A549 (cell line): ENCODE data around the gene PPP1R1A.

Experiments
- BHLHE40 ChIP-seq: IDR thresholded peaks from 2 replicates; pipeline ENCODE4 v1.6.1; 2012; ENCODE audit warnings: low read depth, low read length, inconsistent platforms
- CBX2 ChIP-seq: fragments of 200-600 bp; sonication (generic); IDR thresholded peaks from 2 replicates; pipeline ENCODE4 v1.6.1; 2016; ENCODE audit warnings: low read depth, mild to moderate bottlenecking, borderline replicate concordance
- CEBPB ChIP-seq, 2 experiments: fragments of >200 bp in 1 of 2; sonication (Bioruptor Twin) in 1 of 2; formaldehyde crosslinking in 1 of 2; IDR thresholded peaks; 2 replicates each; pipeline ENCODE4 v1.6.1; 2012 to 2016
- CTCF ChIP-seq: fragments of >200 bp; sonication (Bioruptor Twin); formaldehyde crosslinking; IDR thresholded peaks from 3 replicates; pipeline ENCODE4 v1.5.1; 2016
- HMGXB4 ChIP-seq: fragments of 250-450 bp; sonication (Bioruptor Pico); IDR thresholded peaks from 2 replicates; pipeline ENCODE4 v1.5.0; 2021; ENCODE audit warnings: mild to moderate bottlenecking, moderate library complexity, borderline replicate concordance
- HOXA7 ChIP-seq: fragments of 250-450 bp; sonication (Bioruptor Pico); IDR thresholded peaks from 2 replicates; pipeline ENCODE4 v1.5.0; 2020; ENCODE audit warnings: mild to moderate bottlenecking, moderate library complexity
- JUN ChIP-seq, 2 experiments: fragments of >200 bp; sonication (Bioruptor Twin); formaldehyde crosslinking; IDR thresholded peaks; 2 replicates in 1 of 2; 3 replicates in 1 of 2; pipeline ENCODE4 v1.6.1; 2016 to 2017
- JUNB ChIP-seq: fragments of >200 bp; sonication (Bioruptor Twin); formaldehyde crosslinking; IDR thresholded peaks from 2 replicates; pipeline ENCODE4 v1.6.1; 2016
- KDM5A ChIP-seq: fragments of 200-600 bp; sonication (generic); IDR thresholded peaks from 2 replicates; pipeline ENCODE4 v1.6.1; 2016; ENCODE audit warnings: antibody characterized with exemption, mild to moderate bottlenecking
- MYC ChIP-seq: IDR thresholded peaks from 2 replicates; pipeline ENCODE4 v1.6.1; 2012; ENCODE audit warnings: mild to moderate bottlenecking, inconsistent platforms, low read length, improper control_type of control experiment, borderline replicate concordance
- PHF8 ChIP-seq: fragments of 200-600 bp; sonication (generic); IDR thresholded peaks from 2 replicates; pipeline ENCODE4 v1.6.1; 2016; ENCODE audit warnings: low read depth, mild to moderate bottlenecking, antibody characterized with exemption, moderate library complexity, borderline replicate concordance
- POLR2A ChIP-seq: IDR thresholded peaks from 2 replicates; pipeline ENCODE4 v1.6.1; 2012; ENCODE audit warnings: mild to moderate bottlenecking, low read length
- RFX5 ChIP-seq: fragments of 450-650 bp; IDR thresholded peaks from 2 replicates; pipeline ENCODE4 v1.7.1; 2014; ENCODE audit warnings: antibody characterized with exemption, mild to moderate bottlenecking, moderate library complexity

DNA sequence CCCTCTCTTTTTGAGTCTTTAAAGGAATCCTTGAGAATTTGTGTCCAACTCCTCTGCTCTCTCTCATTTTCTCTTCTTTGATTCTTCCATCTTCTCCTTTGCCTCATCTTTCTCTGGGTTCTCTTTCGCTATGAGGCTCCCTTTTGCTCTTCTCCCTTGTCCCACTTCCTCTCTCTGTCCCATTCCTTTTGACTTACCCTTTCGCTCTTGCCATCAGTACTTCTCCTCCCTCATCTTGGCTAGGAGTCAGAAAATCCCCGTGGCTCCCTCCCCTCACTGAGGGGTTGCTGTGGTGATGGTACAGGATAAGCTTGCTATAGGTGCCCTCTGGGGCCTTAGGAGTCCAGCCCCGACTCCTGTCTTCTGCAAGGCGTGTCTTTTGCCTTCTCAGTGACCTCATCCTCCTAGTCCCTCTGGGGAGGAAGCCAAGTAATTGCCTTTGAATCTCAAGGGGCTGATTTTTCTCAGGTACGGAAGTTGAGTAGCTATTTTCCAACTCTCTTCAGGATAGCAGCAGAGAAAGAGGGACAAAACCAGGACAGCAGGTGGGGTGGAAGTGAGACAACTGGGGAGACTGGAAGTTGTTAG is 32.7 kb downstream of the PPP1R1A start:
- TF ChIP-seq MYC (no peak), JUNB (no peak), KDM5A (no peak), CTCF (no peak), JUN (IDR thresholded peaks at IDR 0.05) (no peak), PHF8 (no peak), POLR2A (no peak), CEBPB (IDR thresholded peaks at IDR 0.05) (no peak), BHLHE40 (no peak), CBX2 (no peak), HMGXB4 (CRISPR knock-in tag) (no peak), RFX5 (no peak), HOXA7 (CRISPR knock-in tag) (no peak)
